Caco-2 (cell line): ENCODE measurements around the gene MGAT5B. TPM values are rescaled to one million over a fixed set of nuclear protein-coding genes. Genes with fewer than 3 reads are reported as not detected.

ENCODE experiments used
- BruUV-seq: library from RNA; stranded (reverse); fragments of 400-500 nt; replicated peaks from 2 replicates; lab custom pipeline; 2021; lab: Mats Ljungman, UMichigan
- CTCF ChIA-PET: fragments of 300-600 bp; sonication (Branson Sonifier 250); formaldehyde crosslinking; loops from one replicate; lab custom pipeline; 2022; ENCODE audit warnings: antibody characterized with exemption; lab: Charles Lee
- POLR2A ChIA-PET: fragments of 300-600 bp; sonication (Branson Sonifier 250); formaldehyde crosslinking; loops from one replicate; lab custom pipeline; 2022; ENCODE audit warnings: antibody characterized with exemption; lab: Charles Lee
- DNase-seq, 2 experiments: peaks; one replicate each; pipeline versions ENCODE4 v3.0.0 to v3.0.0-alpha.2; 2020 to 2022
- H3K27me3 ChIP-seq: replicated peaks from 2 replicates; pipeline ENCODE4 v1.6.0; 2011; ENCODE audit warnings: low read length; ENCODE audit not compliant: control insufficient read depth, insufficient read depth
- H3K36me3 ChIP-seq: 2 replicates; pipeline ENCODE4 v1.5.1; 2011; ENCODE audit warnings: low read length; ENCODE audit not compliant: control insufficient read depth, insufficient read depth
- H3K4me1 ChIP-seq: fragments of 250-450 bp; sonication (Bioruptor Pico); 2 replicates; pipeline ENCODE4 v1.5.1; 2020; ENCODE audit warnings: mild to moderate bottlenecking
- H3K4me3 ChIP-seq: 2 replicates; pipeline ENCODE4 v1.5.1; 2011; ENCODE audit warnings: low read depth, mild to moderate bottlenecking, control low read depth, low read length
- H3K9me3 ChIP-seq: fragments of 250-450 bp; sonication (Bioruptor Pico); 2 replicates; pipeline ENCODE4 v1.5.1; 2020; ENCODE audit warnings: mild to moderate bottlenecking, moderate library complexity
- H3K27ac Mint-ChIP-seq: one replicate; pipeline ENCODE4 v1.8.0; 2022; ENCODE audit warnings: mixed read lengths; ENCODE audit not compliant: unreplicated experiment
- H3K27me3 Mint-ChIP-seq: one replicate; pipeline ENCODE4 v1.8.0; 2022; ENCODE audit warnings: mixed read lengths; ENCODE audit not compliant: insufficient read depth, unreplicated experiment
- H3K36me3 Mint-ChIP-seq: one replicate; pipeline ENCODE4 v1.8.0; 2022; ENCODE audit warnings: mild to moderate bottlenecking, mixed read lengths; ENCODE audit not compliant: insufficient read depth, unreplicated experiment
- H3K4me1 Mint-ChIP-seq: one replicate; pipeline ENCODE4 v1.8.0; 2022; ENCODE audit warnings: low read depth, mixed read lengths; ENCODE audit not compliant: unreplicated experiment
- H3K4me3 Mint-ChIP-seq: one replicate; pipeline ENCODE4 v1.8.0; 2022; ENCODE audit warnings: mild to moderate bottlenecking, moderate library complexity, mixed read lengths; ENCODE audit not compliant: unreplicated experiment
- H3K9me3 Mint-ChIP-seq: one replicate; pipeline ENCODE4 v1.8.0; 2022; ENCODE audit warnings: mixed read lengths; ENCODE audit not compliant: unreplicated experiment
- intact Hi-C: fragments of 100-400 bp; cut with micrococcal nuclease; formaldehyde crosslinking; loops from one replicate; pipeline ENCODE4 v1.10.0; 2022; ENCODE audit not compliant: unreplicated experiment
- total RNA-seq: library from RNA; stranded (reverse); gene quantifications from 2 replicates; pipeline ENCODE4 v1.2.3, GENCODE V29; 2022
- TF ChIP-seq, protein P1 (sequence below), 2 experiments: fragments of 200-600 bp in 1 of 2; IDR thresholded peaks; 1 replicate in 1 of 2; 2 replicates in 1 of 2; pipeline versions ENCODE4 v1.5.1 to v1.8.0; 2011 to 2022; ENCODE audit warnings: antibody characterized with exemption in 1 of 2, control low read depth in 1 of 2, inconsistent platforms in 1 of 2, low read depth in 1 of 2, low read length in 1 of 2, mild to moderate bottlenecking in 1 of 2, moderate library complexity in 1 of 2; ENCODE audit not compliant: insufficient read depth in 1 of 2, severe bottlenecking in 1 of 2, unreplicated experiment in 1 of 2

Gene MGAT5B
- total RNA-seq, 1 experiment from 2014 or later, result 9.1 TPM

DNA sequence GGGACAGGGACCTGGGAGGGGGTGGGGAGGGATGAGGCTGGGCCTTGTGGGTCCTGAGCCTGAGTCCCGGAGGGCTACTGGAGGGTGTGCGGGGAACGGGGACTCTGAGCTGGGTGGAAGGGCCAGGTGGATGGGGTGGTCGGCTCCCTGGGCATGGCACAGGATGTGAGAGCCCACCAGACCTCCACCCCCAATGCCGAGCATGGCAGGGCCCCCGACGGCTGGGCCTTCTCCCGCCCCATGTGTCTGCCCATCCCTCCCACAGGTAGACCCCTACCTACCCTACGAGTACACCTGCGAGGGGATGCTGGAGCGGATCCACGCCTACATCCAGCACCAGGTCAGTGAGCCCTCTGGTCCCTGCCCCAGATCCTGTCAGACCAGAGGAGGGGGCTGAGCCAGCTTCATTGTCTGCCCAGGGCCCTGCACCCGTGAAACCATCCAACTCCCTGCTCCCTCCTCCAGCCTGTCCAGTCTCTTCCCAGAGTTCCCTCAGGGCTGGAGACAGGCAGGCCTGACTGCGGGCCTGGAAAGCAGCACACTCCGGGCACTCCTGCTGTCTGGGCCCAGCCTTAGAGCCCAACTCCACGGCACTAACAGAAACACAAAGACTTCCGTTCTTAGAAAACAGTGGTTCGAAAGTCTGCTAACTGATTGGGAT lies 78.0 kb downstream of the MGAT5B start:
- no TSS peak for BruUV-seq
- POLR2A ChIA-PET, result no interaction called here

DNA sequence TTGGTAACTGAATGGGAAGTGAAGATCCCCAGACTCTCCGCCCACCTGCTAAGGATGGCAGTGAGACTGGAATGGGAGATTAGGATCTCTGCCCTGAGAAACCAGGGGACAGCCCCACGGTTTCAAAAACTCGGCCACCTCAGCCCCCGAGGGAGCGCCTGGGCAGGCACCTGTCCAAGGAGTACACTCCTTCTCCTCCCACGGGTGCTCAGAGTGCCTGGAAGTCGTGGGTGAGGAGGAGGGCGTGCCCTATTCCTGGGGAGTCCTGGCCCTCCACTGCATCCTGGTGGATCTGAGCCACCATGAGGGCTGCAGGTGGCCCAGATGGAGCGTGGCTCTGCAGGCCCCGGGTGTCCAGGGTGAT lies 78.5 kb downstream of the MGAT5B start:
- Mint-ChIP-seq H3K27ac (no peak overlapping the region), H3K4me1 (no peaks in the 10 kb centered on the region), H3K27me3 (no peaks in the 10 kb centered on the region), H3K4me3 (no peak overlapping the region), H3K9me3 (no peaks in the 10 kb centered on the region), H3K36me3 (no peaks in the 10 kb centered on the region)
- Histone ChIP-seq H3K4me1 (no peaks in the 10 kb centered on the region), H3K4me3 (no peak overlapping the region), H3K36me3 (no peaks in the 10 kb centered on the region), H3K9me3 (no peaks in the 10 kb centered on the region), H3K27me3 (no peaks in the 10 kb centered on the region)
- intact Hi-C loops, result no loop called here
- no TSS peak for BruUV-seq
- TF ChIP-seq, protein P1, sequence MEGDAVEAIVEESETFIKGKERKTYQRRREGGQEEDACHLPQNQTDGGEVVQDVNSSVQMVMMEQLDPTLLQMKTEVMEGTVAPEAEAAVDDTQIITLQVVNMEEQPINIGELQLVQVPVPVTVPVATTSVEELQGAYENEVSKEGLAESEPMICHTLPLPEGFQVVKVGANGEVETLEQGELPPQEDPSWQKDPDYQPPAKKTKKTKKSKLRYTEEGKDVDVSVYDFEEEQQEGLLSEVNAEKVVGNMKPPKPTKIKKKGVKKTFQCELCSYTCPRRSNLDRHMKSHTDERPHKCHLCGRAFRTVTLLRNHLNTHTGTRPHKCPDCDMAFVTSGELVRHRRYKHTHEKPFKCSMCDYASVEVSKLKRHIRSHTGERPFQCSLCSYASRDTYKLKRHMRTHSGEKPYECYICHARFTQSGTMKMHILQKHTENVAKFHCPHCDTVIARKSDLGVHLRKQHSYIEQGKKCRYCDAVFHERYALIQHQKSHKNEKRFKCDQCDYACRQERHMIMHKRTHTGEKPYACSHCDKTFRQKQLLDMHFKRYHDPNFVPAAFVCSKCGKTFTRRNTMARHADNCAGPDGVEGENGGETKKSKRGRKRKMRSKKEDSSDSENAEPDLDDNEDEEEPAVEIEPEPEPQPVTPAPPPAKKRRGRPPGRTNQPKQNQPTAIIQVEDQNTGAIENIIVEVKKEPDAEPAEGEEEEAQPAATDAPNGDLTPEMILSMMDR (IDR thresholded peaks at IDR 0.05; ENCODE audit: insufficient read depth in 1 of 2, low read depth in 1 of 2, low read length in 1 of 2, severe bottlenecking in 1 of 2, unreplicated experiment in 1 of 2), result no peak
- no peak for DNase-seq
- POLR2A ChIA-PET, result no interaction called here
- CTCF ChIA-PET, result no interaction called here

More for the DNA sequence above, 78.0 kb downstream of the MGAT5B start:
- Mint-ChIP-seq H3K27me3 (no peaks in the 10 kb centered on the region), H3K27ac (no peak overlapping the region), H3K9me3 (no peaks in the 10 kb centered on the region), H3K4me3 (no peak overlapping the region), H3K4me1 (no peaks in the 10 kb centered on the region), H3K36me3 (no peaks in the 10 kb centered on the region)
- Histone ChIP-seq H3K4me1 (no peaks in the 10 kb centered on the region), H3K9me3 (no peaks in the 10 kb centered on the region), H3K4me3 (no peak overlapping the region), H3K27me3 (no peaks in the 10 kb centered on the region), H3K36me3 (no peaks in the 10 kb centered on the region)
- TF ChIP-seq, protein P1 (IDR thresholded peaks at IDR 0.05; ENCODE audit: insufficient read depth in 1 of 2, low read depth in 1 of 2, low read length in 1 of 2, severe bottlenecking in 1 of 2, unreplicated experiment in 1 of 2), result no peak
- CTCF ChIA-PET, result interaction anchor here (0.6 kb wide), 1 partner anchor 142 kb away, joined by 3 read pairs; no protein-coding TSS in a partner anchor
- intact Hi-C loops, result no loop called here
- no peak for DNase-seq

DNA sequence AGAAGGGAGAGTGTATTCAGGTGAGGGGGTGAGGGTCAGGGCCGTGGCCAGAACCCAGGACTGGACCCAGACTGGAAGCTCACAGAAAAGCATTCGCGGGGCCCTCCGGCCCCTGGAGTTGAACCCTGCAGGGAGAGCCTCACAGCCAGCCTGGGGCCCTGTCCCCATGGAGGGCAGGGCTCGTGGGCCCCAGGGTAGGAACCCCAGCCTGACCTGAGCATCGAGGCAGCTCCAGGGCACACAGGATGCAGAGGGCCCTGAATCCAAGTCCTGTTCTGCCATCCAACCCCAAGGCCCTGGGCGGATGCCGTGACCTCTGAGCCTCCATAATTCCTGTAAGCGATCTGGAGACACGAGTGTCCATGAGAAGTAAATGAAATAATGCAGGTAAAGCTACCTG lies 79.1 kb downstream of the MGAT5B start:
- H3K4me3 Mint-ChIP-seq, result no peak overlapping the region

More for the DNA sequence above, 79.1 kb downstream of the MGAT5B start:
- CTCF ChIA-PET, result no interaction called here
- Histone ChIP-seq H3K9me3 (no peaks in the 10 kb centered on the region), H3K4me1 (no peaks in the 10 kb centered on the region), H3K27me3 (no peaks in the 10 kb centered on the region), H3K36me3 (no peaks in the 10 kb centered on the region), H3K4me3 (no peak overlapping the region)
- Mint-ChIP-seq H3K4me1 (no peaks in the 10 kb centered on the region), H3K9me3 (no peaks in the 10 kb centered on the region), H3K36me3 (no peaks in the 10 kb centered on the region), H3K27me3 (no peaks in the 10 kb centered on the region), H3K27ac (no peak overlapping the region)
- TF ChIP-seq, protein P1 (IDR thresholded peaks at IDR 0.05; ENCODE audit: insufficient read depth in 1 of 2, low read depth in 1 of 2, low read length in 1 of 2, severe bottlenecking in 1 of 2, unreplicated experiment in 1 of 2), result no peak
- no peak for DNase-seq
- POLR2A ChIA-PET, result no interaction called here
- intact Hi-C loops, result no loop called here
- no TSS peak for BruUV-seq
